Measurements from ENCODE around the gene C4BPB.

The C4BPB gene

DNA sequence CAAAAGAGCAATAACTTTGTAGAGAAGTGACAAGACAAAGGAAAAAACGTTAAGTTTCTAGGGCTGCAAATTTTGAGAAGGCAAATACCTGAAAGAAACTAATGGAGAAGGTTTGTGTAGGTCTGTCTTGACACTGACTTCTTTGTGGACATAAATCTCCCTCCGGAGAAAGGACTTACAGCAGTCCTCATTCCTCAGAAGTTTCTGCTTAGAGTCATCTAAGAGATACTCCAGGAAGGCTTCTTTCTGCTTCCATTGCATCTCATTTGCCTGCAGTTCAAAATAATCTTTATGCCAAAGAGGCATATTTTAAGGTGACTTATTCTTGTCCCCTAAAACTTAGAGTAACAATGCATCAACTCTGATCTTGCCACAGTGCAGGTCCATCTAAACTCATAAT, 4.4 kb upstream of the C4BPB start:
- no peak overlapping the region for H3K4me3 ChIP-seq (ENCODE audit: low read length)
- peak; percentile 14 for DNase-seq (ENCODE audit: low read depth)
- TF ChIP-seq, protein P1, sequence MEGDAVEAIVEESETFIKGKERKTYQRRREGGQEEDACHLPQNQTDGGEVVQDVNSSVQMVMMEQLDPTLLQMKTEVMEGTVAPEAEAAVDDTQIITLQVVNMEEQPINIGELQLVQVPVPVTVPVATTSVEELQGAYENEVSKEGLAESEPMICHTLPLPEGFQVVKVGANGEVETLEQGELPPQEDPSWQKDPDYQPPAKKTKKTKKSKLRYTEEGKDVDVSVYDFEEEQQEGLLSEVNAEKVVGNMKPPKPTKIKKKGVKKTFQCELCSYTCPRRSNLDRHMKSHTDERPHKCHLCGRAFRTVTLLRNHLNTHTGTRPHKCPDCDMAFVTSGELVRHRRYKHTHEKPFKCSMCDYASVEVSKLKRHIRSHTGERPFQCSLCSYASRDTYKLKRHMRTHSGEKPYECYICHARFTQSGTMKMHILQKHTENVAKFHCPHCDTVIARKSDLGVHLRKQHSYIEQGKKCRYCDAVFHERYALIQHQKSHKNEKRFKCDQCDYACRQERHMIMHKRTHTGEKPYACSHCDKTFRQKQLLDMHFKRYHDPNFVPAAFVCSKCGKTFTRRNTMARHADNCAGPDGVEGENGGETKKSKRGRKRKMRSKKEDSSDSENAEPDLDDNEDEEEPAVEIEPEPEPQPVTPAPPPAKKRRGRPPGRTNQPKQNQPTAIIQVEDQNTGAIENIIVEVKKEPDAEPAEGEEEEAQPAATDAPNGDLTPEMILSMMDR (conservative IDR thresholded peaks at IDR 0.05; ENCODE audit: low read length), result no peak

DNA sequence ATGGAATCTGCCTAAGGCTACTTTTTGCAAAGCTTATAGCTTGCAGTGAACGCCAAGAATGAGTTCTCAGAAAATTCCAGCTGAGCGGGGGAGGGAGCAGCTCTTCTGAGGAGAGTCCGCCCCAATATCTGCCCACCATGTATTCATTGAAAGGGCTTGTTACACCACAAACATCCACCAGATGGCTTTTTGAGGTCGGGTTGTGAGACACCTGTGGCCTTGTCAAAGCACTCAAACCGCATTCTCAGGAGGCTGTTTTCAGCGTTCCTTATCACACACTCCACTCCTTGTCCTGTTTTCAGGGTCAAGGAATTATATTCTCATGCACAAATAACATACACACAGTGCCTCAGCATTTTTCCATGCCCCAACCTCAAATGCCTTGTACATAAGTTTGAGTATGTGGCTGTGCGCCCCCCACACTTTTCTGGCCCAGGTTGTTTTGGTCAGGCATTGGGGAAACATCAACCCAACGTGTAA, 3.9 kb upstream of the C4BPB start:
- DNase-seq (ENCODE audit: low read depth), result peak; percentile 37
- TF ChIP-seq, protein P1 (conservative IDR thresholded peaks at IDR 0.05; ENCODE audit: low read length), result peak; percentile 63
- H3K4me3 ChIP-seq (ENCODE audit: low read length), result no peak overlapping the region

DNA sequence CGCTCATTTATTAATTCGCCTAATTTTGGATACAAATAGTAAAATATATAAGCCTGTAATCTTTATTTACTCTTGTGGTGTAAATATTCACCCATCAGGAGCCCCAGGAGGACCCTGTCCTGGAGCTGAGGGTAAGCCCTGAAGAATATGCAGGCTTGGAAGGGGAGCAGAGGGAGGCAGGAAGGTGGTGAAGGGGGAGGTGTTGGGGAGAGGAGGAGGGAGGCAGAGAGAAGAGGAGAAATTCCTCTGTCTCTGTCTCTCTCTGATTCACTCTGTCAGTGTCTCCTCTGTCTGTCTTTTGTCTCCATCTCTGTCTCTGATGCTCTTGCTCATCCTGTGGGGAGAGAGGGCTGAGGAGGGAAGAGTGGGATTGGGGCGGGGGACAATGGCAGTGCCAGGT, 2.8 kb upstream of the C4BPB start:
- DNase-seq (ENCODE audit: low read depth), result no peak
- TF ChIP-seq, protein P1 (conservative IDR thresholded peaks at IDR 0.05; ENCODE audit: low read length), result no peak
- H3K4me3 ChIP-seq (ENCODE audit: low read length), result no peak overlapping the region

DNA sequence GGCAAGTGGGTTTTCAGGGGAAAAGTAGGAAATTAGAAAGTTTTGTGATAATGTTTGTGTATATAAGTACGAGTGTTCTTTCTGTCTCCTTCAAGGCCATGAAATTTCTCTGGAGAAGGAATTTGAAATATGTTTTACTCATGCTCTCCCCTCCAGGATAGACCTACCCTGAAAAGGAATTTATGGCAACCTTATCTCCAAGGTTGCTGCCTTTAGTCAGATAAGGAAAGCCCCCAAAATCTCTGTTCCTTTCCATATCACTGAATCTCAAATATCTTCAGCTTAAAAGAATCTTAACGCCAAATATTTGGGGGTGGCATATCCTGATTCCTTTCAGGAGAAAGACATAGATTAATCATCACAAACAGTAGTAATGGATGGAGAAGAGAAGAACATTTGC, 499 bp upstream of the C4BPB start:
- H3K4me3 ChIP-seq (ENCODE audit: low read length), result no peak overlapping the region
- TF ChIP-seq, protein P1 (conservative IDR thresholded peaks at IDR 0.05; ENCODE audit: low read length), result no peak
- DNase-seq (ENCODE audit: low read depth), result no peak

DNA sequence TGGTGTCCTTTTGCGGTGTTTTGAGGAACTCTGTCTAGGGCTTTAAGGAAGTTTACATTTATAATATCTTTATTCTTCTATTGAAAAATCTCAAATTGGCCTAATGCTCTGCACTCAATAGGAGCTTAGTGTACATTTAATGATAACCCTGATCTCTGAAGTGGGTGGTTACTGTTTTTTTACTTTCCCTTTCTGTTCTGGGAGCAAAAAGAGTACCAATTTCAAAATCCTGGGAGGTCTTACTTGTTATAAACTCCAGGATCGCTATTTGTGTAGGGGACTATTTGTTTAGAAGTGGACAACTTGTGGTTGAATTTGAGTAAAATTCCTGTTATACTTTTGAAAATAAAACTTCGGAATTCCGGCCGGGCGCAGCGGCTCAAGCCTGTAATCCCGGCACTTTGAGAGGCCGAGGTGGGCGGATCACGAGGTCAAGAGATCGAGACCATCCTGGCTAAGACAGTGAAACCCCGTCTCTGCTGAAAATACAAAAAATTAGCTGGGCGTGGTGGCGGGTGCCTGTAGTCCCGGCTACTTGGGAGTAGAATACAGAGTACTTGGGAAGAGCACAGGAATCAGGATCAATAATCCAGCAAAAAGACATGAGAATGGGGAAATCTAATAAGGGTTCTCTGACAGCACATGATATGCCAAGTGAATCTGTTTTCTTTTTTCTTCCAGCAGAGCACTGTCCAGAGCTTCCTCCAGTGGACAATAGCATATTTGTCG, 1.1 kb downstream of the C4BPB start:
- TF ChIP-seq, protein P1 (conservative IDR thresholded peaks at IDR 0.05; ENCODE audit: low read length), result no peak
- no peak overlapping the region for H3K4me3 ChIP-seq (ENCODE audit: low read length)
- DNase-seq (ENCODE audit: low read depth), result no peak

DNA sequence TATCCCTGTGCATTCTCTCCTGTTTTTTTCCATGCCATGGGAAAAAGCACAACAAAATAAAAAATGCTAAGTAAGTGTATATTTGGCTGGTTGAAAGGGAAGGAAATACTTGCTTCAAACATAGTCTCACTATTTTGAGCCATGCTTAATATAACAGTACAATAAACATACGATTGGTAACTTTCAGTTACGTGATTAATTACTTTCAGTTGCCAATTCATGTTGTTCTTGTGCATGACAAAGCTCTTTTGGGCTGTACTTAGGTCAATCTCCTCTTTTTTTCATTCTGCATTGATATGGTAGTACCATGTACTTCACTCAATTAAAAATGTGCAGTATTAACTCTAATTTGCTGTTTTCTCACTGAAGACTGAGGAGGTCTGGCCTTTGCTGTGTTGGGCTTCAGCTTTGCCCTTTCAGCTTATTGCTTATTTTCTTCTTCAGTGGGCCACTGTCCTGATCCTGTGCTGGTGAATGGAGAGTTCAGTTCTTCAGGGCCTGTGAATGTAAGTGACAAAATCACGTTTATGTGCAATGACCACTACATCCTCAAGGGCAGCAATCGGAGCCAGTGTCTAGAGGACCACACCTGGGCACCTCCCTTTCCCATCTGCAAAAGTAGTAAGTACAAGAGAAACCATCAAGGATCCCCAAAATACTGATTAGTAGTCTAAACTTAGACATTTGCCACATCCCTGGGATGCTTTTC, 2.7 kb downstream of the C4BPB start:
- no peak overlapping the region for H3K4me3 ChIP-seq (ENCODE audit: low read length)
- DNase-seq (ENCODE audit: low read depth), result no peak
- TF ChIP-seq, protein P1 (conservative IDR thresholded peaks at IDR 0.05; ENCODE audit: low read length), result no peak

DNA sequence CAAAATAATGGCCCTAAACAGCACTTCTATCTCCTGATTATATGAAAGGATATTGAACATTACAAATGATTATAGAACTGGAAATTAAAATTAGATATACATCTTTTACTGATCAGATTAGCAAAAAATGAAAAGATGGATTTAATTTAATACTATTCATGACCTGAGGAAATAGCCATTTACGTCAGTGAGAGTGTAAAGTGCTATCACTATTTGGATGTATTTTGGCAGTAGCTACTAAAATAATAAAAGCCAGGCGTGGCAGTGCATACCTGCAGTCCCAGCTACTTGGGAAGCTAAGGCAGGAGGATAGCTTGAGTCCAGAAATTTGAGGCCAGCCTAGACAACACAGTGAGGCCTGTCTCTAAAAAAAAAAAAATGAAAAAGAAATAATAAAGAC, 5.3 kb downstream of the C4BPB start:
- no peak for DNase-seq (ENCODE audit: low read depth)
- no peak overlapping the region for H3K4me3 ChIP-seq (ENCODE audit: low read length)
- TF ChIP-seq, protein P1 (conservative IDR thresholded peaks at IDR 0.05; ENCODE audit: low read length), result no peak

Measured in AG10803 (cell line).